GM03348 (cell line): ENCODE results near the gene TXLNB.

Experiments
- DNase-seq: peaks from one replicate; pipeline ENCODE4 v3.0.0; 2012; ENCODE audit warnings: low spot score

Gene TXLNB

DNA sequence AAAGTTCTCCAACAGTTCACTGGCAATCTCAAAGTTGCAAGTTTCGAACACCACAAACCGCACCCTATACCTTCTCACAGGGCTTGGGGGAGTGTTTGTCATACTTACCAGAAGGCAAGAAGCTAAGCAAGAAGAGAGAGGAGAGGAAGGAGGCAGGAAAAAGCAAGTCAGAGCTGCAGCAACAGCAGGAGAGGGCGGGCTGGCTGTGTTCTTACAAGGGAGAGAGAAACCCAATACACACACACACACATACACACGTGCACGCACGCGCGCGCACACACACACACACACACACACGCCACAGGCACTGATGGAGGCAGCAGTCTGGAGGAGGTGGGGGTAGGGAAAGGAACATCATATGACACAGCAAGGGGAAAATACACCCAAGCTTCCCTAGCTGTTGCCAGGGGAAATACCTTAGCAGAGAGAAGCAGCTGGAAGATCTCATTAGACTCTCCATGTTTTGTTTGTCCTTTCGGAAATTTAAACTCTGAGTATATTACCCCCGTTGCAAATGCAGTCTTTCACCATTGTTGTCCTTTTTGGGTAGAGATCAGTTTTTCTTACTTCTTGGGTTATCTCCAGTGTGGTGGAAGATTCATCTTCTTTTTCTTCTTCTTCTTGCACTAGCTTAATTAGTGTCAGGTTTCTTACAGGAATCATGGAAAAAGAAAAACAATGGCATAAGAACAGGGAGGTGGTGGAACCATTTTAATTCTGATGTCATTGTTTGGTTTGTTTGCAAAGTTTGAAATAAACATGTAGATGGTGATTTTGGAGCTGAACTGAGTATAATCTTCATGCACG lies at the start of gene TXLNB:
Gene TXLNB (minus strand): TSS at position 186 of the 807 bp plus-strand sequence. CDS start 3,099 bp downstream, outside the sequence.
- peak; percentile 48 for DNase-seq

DNA sequence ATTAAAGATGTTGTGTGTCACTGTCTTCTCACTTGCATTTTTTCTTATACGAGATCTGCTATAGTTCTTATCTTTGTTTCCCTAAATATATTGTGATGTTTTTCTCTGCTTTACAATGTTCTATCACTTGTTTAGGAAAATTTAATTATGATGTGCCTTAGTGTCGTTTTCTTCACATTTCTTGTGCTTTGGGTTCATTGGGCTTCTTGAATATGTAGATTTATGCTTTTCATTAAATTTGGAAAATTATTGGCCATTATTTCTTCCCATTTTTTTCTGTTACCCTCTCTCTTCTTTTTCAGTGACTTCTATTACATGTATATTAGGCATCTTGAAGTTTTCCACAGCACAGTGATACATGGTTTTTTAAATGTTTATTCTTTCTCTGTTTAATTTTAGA lies 49.3 kb upstream of the TXLNB start:
- DNase-seq: no peak

DNA sequence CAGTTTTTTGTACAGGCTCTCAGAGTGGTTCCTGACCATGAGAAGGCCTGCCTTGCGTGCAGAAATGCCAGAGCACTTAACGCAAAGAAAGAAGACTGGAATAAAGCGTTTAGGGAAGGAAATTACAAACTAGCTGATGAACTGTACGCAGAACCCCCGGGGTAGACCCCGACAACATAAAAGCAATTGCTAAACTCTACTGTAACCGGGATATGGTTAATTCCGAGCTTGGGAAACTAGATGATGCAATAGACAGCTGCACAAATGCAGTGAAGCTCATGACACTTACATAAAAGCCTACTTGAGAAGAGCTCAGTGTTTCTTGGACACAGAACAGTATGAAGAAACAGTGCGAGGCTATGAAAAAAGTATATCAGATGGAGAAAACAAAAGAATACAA lies 47.0 kb upstream of the TXLNB start:
- peak; percentile 48 for DNase-seq

DNA sequence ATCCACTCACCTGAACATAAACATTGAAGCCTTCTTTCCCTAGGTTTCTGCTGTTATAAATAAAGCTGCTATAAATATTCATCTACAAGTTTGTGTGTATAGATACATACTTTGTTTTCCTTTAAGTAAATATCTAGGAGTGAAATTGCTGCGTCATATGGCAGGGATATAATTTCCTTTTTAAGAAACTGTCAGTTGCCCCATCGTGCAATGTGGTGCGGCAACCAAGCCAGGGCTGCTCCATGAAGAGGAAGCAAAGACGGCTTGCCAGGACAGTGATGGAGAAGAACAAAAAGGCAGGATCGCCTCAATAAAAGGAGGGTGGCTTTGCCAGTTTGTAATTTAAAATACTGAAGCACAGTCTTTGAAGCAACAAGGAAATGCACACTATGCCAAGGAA lies 46.0 kb upstream of the TXLNB start:
- no peak for DNase-seq

DNA sequence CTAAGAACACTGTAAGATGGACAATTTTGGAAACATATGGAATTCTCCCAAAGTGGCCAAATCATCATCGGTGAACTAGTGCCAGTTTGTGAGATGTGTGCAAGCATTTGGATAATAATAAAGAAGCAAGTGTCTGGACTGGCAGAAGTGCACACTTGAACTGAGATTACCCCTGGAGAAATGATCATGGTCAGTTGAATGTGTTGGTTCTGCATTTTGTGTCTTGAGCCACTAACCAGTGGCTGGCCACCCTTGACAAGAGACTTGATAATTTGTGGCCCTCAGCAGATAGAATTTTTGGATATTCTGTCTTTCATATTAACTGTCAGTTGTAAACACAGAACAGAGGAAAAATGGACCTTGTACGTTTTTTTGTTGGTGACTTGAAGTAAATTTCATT lies 45.2 kb upstream of the TXLNB start:
- no peak for DNase-seq

DNA sequence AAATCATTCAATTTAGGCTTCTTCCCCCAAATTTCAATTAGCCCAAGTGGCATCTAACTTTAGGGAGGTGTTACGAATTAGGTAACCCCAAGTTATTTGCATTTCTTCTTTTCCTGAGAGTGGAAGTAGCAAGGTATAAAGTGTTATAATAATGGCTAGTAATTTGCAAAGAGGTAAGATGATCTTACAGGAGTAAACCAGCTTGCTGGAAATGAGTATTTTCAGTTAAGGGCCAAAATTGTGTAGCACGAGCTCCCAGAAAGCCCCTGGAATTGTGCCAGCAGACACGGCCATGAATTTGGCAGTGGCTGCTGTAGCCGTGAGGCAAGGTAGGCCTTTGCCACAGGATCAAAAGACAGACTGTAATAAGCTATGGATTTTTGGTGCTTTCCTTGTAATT lies 44.7 kb upstream of the TXLNB start:
- no peak for DNase-seq

DNA sequence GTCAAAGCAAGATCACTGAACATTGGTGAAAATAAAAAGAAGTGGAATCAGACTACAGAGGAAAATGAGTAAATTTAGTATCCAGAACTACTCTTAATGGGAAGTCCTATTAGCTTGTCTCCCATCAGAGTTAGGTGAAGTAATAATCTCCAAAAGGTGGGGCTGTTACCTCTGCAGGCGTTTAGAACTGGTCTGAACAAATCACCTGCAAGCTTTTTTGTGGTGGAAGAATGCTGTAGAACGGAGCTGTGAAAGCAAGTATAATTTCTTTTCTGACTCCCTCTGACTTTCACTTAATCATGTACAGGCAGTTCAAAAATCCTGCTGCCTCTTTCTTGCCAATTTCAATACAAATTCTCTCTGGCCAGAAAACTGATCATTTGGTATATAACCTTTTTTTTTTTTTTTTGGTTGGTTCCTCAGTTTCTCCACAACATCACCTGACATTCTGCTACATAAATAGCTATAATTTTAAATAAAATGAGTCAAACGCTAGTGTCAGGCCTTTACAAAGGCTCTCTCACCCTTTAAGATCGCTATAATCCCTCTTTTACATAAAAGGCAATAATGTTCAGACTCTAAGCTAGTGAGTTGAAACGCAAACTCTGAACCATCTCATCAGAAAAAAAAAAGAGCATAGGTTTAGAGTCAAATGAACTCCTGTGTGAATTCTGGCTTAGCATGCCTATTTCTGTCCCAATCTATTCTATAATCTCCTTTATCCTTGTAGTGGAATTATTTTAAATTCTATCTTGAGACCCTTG lies 43.8 kb upstream of the TXLNB start:
- no peak for DNase-seq

DNA sequence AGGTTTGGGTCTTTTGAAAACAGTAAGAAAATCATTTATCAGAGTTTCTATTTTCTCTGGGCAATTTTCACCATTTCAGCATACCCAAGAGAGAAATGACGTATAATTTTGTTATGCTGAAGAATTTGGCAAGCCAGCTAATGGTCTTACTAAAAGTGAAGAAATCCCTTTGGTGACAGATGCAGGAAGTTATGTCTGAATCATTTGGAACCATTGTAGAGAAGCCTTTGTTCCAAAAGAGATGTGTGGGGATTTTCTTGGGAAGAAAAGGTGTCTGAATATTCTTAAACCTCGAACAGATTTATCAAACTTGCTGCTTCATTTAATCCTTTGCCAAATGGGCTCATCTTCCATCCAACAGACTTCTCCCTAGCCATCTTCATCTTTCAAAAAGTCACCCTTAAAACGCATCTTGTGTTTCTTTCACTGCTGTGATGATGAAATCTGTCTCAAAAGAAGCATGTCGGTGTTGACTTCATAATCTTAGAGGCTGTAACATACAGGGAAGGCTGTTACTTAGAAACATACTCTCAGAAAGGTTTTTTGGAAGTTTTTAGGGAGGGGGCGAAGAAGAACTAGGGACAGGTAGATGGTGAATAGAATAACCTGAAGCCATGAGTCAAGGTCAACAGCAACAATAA lies 43.1 kb upstream of the TXLNB start:
- DNase-seq: peak; percentile 80

DNA sequence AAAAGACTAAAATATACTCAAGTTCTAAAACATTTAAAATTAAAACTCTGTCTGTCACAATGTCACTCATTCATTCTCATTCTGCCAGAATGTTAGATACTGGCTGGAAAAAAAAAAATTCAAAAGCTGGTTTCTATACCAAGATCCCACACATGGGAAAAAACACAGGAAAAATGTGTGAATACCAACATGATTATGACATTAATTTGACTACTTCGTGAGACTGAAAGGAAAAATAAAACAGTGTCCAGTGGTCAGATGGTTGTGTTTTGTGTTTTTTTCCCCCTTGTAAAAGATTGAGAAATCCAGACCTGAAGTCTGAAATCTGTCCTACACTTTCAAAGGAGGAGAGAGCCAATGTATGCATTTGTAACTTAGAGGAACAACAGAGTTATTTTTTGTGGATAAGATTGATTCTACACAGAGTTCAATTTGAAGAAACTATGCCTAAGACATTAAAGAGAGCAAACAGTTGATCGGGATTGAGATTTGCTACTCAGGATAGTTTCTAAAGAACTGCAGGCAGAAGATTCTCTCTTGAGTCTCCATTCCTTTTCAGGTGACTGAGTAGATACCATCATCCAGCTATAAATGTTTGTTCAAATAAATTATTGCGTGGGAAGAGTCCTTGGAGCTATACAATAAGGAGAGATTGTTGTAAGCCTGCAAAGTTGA lies 39.2 kb upstream of the TXLNB start:
- DNase-seq: peak; percentile 27

DNA sequence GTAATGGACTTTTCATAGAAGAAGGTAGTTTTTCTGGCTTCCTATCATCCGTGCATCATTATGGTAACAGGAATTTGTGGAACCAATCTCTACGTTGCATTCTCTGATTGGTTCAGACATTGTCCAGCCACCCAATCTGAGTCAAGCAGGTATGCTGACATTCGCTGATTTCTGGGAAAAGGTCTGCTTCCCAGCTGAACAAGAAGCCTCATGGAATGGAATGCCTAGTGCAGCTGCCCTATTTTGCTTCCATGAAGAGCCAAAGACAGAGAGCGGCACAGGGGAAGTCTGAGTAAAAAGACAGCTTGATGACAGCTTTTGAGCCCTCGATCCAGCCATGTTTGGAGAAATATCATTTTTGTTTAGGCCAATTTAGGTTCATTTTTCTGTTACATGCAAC lies 38.5 kb upstream of the TXLNB start:
- DNase-seq: no peak

DNA sequence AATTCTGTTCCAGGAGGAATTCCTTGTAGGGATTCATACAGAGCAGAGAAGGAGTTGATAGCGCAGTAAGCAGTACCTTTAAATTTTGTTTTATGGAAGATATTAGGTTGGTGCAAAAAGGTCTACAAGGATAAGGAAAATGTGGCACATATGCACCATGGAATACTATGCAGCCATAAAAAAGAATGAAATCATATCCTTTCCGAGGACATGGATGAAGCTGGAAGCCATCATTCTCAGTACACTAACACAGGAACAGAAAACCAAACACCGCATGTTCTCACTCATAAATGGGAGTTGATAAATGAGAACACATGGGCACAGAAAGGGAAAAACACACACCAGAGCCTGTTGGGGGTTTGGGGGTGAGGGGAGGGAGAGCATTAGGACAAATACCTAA lies 37.4 kb upstream of the TXLNB start:
- no peak for DNase-seq

DNA sequence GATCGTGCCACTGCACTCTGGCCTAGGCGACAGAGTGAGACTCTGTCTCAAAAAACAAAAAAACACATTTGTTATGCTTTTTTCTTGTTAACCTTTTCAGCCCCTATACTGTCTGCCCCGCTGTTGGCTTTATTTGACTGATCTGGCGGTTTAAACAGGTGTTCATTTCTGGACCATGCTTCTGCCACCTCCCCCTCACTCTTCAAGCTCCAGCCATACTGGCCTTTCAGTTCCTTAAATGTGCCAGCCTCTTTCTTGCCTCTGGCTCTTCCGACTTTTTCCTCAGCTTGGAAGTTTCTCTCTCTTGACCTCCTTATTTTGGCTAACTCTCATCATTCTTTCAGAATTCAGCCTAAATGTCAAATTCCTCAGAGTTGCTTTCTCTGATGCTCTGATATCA lies 35.2 kb upstream of the TXLNB start:
- DNase-seq: no peak

DNA sequence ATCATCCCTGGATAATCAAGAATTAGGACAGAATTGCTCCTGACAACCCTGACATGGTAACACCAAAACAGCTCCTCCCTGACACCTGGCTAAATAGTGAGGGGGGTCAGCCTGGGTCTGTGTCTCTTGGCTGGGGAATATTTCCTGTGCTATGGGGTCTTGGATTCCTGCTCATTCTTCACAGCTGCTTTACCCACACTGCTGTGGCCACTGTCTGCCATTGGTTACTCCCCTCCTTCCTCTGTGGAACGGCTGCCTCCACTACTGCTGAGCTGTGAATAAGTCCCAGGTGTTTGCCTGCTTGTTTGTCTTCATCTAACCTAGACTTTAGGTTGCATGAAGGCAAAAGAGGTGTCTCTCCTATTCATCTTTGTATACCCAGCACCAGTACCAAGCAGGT lies 33.9 kb upstream of the TXLNB start:
- DNase-seq: no peak

DNA sequence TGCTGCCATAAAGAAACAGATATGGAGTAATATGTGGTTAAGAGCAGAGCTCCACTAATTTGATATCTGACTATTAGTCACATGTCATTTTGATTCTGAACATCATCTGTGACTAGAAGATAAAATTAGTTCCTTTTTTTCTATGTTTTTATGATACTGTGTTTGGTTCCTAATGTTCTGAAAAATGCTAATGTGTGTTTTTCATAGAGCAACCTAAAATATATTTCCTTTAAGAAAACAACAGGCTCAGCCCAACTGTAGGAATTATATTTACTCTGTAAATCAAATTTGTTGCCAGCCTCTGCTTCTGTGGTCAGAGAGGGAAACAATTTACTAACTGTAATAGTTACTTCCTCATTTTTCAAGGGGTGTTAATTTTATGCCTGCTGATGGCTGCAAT lies 33.3 kb upstream of the TXLNB start:
- no peak for DNase-seq

DNA sequence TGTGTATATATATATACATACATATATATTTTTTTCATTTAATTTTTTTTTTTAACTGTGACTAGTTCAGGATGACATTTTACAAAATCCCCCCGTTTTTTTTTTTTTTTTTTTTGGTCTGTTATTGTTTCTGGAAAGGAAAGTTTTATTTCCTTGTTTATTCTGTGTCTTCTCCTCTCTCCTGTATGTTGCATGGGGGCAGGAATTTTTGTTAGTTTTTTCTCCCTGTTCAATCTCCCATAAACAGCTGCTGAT lies 32.4 kb upstream of the TXLNB start:
- DNase-seq: no peak

DNA sequence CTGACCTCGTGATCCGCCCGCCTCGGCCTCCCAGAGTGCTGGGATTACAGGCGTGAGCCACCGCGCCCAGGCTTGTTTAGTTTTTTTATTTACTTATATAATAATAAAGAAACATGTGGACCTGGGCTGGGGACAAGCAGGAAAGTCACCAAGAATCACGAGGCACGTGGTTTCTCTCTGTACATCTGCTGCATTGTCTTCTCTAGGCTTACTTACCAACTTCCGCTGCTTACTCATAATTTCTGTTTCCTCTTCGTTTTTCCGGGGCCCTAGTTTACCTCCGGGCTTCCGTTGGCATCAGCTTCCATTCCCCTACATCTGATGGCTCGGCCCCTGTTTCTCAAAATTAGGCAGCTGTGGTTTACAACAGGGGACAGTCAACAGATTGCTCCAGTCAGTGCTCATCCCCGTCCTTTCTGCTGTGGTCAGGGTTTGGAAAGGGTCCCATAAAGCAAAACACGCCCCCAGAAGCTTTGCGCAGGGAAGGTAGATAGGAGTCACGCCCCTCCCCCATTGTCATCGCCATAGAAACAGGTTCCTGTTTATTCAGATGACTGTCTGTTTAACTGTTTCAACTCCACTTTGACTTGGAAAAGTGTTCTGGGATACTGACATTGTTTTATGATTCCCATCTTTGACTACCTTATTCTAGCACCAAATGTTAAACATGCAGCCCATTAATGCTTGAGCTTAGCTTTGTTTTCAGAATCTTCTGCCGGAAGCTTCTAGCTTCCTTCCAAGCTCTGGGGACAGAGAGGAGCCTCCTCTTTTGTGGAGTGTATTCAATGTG lies 31.9 kb upstream of the TXLNB start:
- no peak for DNase-seq

DNA sequence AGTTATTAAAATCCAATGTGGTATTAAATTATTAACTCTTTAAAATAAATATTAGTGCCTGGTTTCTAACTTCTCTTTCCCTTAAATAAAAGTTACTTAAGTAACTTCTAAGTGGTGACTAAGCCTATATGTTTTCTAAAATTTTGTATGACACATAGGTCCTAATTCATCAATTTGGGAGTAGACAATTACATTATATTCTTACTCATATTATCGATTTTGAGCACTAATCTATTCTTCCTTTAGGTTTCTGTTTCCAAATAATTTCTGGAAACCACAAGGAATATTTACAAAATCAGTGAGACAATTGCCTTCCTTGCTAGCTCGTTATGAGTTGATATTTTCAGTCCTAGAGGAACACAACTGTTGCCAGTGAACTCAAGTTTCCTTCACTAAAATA lies 28.3 kb upstream of the TXLNB start:
- no peak for DNase-seq

DNA sequence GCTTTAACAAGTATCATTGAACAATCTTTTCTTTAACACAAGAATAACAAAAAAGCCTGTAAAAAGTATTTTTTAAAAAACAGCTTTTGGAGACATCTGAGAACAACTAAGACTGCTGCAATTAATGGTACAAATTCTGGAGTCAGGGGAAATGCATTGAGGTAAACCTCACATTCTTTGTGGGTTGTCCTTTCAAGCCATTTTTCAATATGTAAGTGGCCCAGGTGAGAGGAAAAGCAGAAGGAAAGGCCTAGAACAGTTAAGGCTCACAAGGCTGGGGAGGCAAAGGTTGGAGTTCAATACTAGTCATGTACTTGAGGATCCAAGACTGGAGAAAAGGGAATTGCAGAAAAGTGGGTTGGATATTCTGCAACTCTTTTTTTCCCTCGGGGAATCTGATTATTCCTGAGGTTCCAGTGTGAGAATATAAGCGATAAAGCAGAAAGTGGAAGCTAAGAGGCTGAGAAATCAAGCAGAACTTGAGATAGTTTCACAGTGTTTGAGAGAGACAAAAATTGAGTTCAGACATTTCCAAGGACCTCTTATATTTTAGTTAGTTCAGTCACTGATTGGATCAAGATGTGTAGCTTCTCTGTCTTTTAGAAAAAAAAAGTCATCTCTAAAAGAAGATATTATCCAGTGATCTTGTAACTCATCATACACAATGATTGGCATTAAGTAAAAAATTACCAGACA lies 25.0 kb upstream of the TXLNB start:
- DNase-seq: no peak

DNA sequence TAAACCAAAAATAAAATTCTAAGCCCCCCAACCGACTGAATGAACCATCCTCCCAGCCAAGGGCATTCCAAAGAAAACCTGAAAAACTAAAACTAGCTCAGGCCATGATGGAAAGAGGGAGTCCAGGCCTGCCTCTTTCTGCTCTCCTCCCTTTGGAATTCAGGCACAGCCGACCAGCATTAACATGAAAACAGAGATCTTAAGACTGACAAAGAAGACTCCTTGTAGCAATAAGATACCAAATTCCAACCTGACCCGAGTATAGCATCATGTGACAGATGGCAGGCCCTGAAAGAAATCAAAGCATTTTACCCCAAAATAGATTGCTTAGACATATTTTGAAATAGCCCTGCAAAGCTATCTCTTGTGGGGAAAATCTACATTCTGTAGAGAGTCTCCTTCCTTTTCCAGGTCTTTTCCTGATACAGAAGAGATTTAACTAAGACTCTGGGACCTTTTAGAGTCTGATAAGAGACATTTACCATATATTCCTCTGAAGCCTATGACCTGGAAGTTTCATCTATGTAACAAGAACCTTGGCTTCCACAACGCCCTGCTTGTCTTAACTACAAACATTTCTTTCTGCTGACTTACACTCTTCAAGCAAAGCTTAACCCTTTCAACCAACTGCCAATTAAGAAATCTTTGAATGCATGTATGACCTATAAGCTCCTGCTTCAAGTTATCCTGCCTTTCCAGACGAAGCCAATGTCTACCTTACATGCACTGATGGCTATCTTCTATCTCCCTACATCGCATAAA lies 22.2 kb upstream of the TXLNB start:
- no peak for DNase-seq

DNA sequence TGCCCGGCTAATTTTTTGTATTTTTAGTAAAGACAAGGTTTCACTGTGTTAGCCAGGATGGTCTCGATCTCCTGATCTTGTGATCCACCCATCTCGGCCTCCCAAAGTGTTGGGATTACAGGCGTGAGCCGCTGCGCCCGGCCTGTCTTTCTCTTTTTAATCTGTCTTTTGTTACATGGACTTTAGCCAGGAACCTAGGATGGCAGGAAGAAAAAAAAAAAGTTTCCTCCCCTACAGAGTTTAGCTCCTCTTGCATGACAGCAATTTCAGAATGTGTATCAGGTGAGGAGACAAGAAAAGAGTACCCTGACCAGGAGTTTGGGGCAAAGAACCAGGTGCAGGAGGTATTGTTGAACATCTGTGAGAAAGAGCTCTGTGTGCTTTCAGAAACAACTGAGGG lies 21.4 kb upstream of the TXLNB start:
- no peak for DNase-seq

DNA sequence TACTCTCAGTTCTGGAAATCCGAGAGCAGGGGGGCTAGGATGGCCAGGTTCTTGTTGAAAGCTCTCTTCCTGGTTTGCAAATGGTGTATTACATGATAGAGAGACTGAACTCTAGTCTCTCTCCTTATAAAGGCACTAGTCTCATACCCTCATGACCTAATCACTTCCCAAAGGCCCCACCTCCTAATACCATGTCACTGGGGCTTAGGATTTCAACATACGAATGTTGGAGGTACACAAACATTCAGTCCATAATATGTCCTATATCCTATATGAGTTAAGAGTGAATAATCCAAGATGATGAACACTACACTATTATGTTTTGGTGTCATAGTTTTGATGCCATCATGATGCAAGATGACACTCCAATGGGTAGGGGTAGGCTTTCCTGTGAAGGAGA lies 20.0 kb upstream of the TXLNB start:
- DNase-seq: no peak
